GM12891 (cell line): Measurements from ENCODE around the gene ZSWIM9.

Experiments
- POLR2A ChIP-seq: IDR thresholded peaks from 2 replicates; pipeline ENCODE4 v1.6.1; 2011; ENCODE audit warnings: low read depth, low read length, control low read depth
- SPI1 ChIP-seq: IDR thresholded peaks from 2 replicates; pipeline ENCODE4 v1.6.1; 2011; ENCODE audit warnings: low read depth, low read length, control low read depth
- TAF1 ChIP-seq: IDR thresholded peaks from 2 replicates; pipeline ENCODE4 v1.6.1; 2011; ENCODE audit warnings: low read depth, low read length, control low read depth

- TF ChIP-seq POLR2A (no peak), TAF1 (no peak), SPI1 (no peak)
These were observed 39.5 kb downstream of the ZSWIM9 start for GRCh38 chr19:48210005-48210404.
